ENCODE data around the gene PRMT5. TPM values are rescaled to one million over a fixed set of nuclear protein-coding genes. Genes with fewer than 3 reads are reported as not detected.
"Not testable (repeated sequence)": the region's sequence is repeated elsewhere in the genome, so short reads cannot be mapped to it uniquely, and the experiment has no call there.

Gene PRMT5
- total and polyA plus RNA-seq, 9 donors: 37.6 to 109 (median 65.4) TPM

GRCh38 chr14:22971152-22971551 lies 42.0 kb upstream of the PRMT5 start:
- Histone ChIP-seq H3K36me3 (no peaks in the 10 kb centered on the region), H3K9me3 (no peaks in the 10 kb centered on the region), H3K4me1 (ENCODE audit: insufficient read depth) (no peaks in the 10 kb centered on the region), H3K27me3 (no peaks in the 10 kb centered on the region), H3K27ac (no peak overlapping the region), H3K4me3 (no peak overlapping the region)
- intact Hi-C loops (cut with DNase I): no loop called here
- no peak for TF ChIP-seq CTCF (IDR thresholded peaks at IDR 0.05)
- no peak for TF ChIP-seq EP300 (IDR thresholded peaks at IDR 0.05)
- DNase-seq: no peak
- 95 to 100% (median 96%) methylated on average over 1 of the region's 1 CpG for WGBS, 3 donors

DNA sequence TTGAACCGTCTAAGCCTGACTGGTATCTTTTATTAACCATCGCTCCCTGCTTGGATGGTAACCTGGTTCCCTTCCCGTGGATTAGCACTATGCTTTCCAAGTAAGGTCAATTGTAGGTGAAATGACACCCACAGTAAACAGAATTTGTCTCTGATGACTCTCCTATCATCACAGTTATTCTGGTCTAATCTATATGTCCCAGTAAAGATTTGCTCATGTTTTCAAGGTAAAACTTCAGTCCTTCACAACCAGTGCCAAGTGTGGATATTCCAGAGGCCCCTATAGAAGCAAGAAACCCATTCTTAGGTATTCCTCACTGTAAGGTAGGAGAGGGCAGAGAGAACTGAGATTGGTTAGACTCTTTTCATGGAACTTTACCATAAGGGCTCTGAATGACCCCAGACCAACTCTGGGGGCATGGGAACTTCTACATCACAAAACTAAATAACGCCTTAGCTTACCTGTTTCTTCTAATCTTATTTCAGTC lies 37.6 kb upstream of the PRMT5 start:
- no peak overlapping the region for H3K4me3 ChIP-seq
- H3K27ac ChIP-seq: no peak overlapping the region
- H3K36me3 ChIP-seq: no peaks in the 10 kb centered on the region
- intact Hi-C loops (cut with DNase I): no loop called here
- H3K27me3 ChIP-seq: no peaks in the 10 kb centered on the region
- H3K9me3 ChIP-seq: no peaks in the 10 kb centered on the region
- H3K4me1 ChIP-seq (ENCODE audit: insufficient read depth): no peaks in the 10 kb centered on the region
- TF ChIP-seq CTCF (IDR thresholded peaks at IDR 0.05): no peak
- no peak for TF ChIP-seq EP300 (IDR thresholded peaks at IDR 0.05)
- TF ChIP-seq POLR2A (IDR thresholded peaks at IDR 0.05): no peak
- no peak for DNase-seq
- WGBS, 3 donors: 40 to 51% (median 48%) methylated on average over 4 of the region's 4 CpGs

- H3K9me3 ChIP-seq; intact Hi-C loops (cut with DNase I); DNase-seq; H3K27ac ChIP-seq; H3K27me3 ChIP-seq; H3K4me3 ChIP-seq; H3K4me1 ChIP-seq (ENCODE audit: insufficient read depth); H3K36me3 ChIP-seq: not testable (repeated sequence)
- WGBS, 3 donors: 40 to 53% (median 47%) methylated on average over 15 of the region's 15 CpGs
These were observed 37.0 kb upstream of the PRMT5 start for GRCh38 chr14:22965916-22966782.

DNA sequence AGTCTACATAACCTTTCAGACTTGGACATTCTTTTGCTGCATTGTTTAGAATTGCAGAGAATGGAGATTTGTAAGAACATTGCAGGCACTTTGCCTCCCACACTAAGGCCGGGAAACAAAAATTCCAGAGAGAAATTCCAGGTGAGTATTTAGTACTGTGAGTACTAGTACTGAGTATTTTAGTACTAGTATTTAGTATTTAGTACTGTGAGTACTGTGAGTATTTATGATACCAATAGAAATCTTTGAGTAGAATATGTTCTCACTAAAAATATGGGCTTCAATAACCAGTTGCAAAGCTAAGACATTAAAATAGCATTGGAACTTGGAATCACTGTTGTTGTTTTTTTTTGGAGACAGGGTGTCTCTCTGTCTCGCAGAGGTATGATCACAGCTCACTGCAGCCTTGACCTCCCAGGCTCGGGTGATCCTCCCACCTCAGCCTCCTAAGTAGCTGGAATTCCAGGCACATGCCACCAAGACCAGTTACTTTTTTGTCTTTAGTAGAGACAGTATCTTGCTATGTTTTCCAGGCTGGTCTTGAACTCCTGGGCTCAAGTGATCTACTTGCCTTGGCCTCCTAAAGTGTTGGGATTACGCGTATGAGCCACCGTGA lies 33.0 kb upstream of the PRMT5 start:
- intact Hi-C loops (cut with DNase I): no loop called here

More for the DNA sequence above, 33.0 kb upstream of the PRMT5 start:
- peak in 1 of 5 donors; percentile 1 for DNase-seq
- Histone ChIP-seq H3K27ac (no peak overlapping the region), H3K36me3 (no peaks in the 10 kb centered on the region), H3K27me3 (no peaks in the 10 kb centered on the region), H3K4me3 (no peak overlapping the region), H3K4me1 (ENCODE audit: insufficient read depth) (no peaks in the 10 kb centered on the region), H3K9me3 (no peaks in the 10 kb centered on the region)
- no peak for TF ChIP-seq EP300 (IDR thresholded peaks at IDR 0.05)
- TF ChIP-seq POLR2A (IDR thresholded peaks at IDR 0.05): no peak
- TF ChIP-seq CTCF (IDR thresholded peaks at IDR 0.05): no peak
- 58 to 63% (median 58%) methylated on average over 6 of the region's 6 CpGs for WGBS, 3 donors

All from ovary (tissue), 9 donors.